SK-N-SH treated with all-trans-retinoic acid at 6 μM for 48 hours (cell line): ENCODE data around the gene SLC25A30.

Experiments used
- ATAC-seq: fragments of 200-7000 bp; cut with Tn5 transposase; 3 replicates; pipeline ENCODE4 v1.9.1; 2020; ENCODE audit warnings: mild to moderate bottlenecking, moderate library complexity
- ARNTL ChIP-seq: fragments of 450-650 bp; formaldehyde crosslinking; IDR thresholded peaks from 2 replicates; pipeline ENCODE4 v1.5.0; 2020; ENCODE audit warnings: low read depth, mild to moderate bottlenecking, moderate library complexity, borderline replicate concordance
- BACH2 ChIP-seq: fragments of 250-450 bp; sonication (Bioruptor Pico); IDR thresholded peaks from 2 replicates; pipeline ENCODE4 v1.9.0; 2021; ENCODE audit warnings: mild to moderate bottlenecking, borderline replicate concordance
- CREB5 ChIP-seq: fragments of 250-450 bp; sonication (Bioruptor Pico); IDR thresholded peaks from 2 replicates; pipeline ENCODE4 v1.5.1; 2020; ENCODE audit warnings: low read depth, mild to moderate bottlenecking, moderate library complexity
- CSDC2 ChIP-seq: fragments of 250-450 bp; sonication (Bioruptor Pico); IDR thresholded peaks from 2 replicates; pipeline ENCODE4 v1.5.0; 2020; ENCODE audit warnings: mild to moderate bottlenecking, moderate library complexity
- ESRRG ChIP-seq: fragments of 250-450 bp; sonication (Bioruptor Pico); IDR thresholded peaks from 2 replicates; pipeline ENCODE4 v1.6.1; 2021; ENCODE audit warnings: mild to moderate bottlenecking
- GLIS3 ChIP-seq: fragments of 250-450 bp; sonication (Bioruptor Pico); IDR thresholded peaks from 2 replicates; pipeline ENCODE4 v1.5.0; 2020; ENCODE audit warnings: mild to moderate bottlenecking, moderate library complexity
- ISL1 ChIP-seq: fragments of 250-450 bp; sonication (Bioruptor Pico); IDR thresholded peaks from 2 replicates; pipeline ENCODE4 v2.1.2; 2022; ENCODE audit warnings: mild to moderate bottlenecking, moderate library complexity
- OSR1 ChIP-seq: fragments of 250-450 bp; sonication (Bioruptor Pico); IDR thresholded peaks from 2 replicates; pipeline ENCODE4 v1.8.0; 2022; ENCODE audit warnings: moderate library complexity, mild to moderate bottlenecking, inconsistent platforms
- POU6F1 ChIP-seq: fragments of 250-450 bp; sonication (Bioruptor Pico); IDR thresholded peaks from 2 replicates; pipeline ENCODE4 v1.8.0; 2021; ENCODE audit warnings: low read depth, mild to moderate bottlenecking, moderate library complexity, borderline replicate concordance
- PPARA ChIP-seq: fragments of 250-450 bp; sonication (Bioruptor Pico); IDR thresholded peaks from 2 replicates; pipeline ENCODE4 v1.5.0; 2020; ENCODE audit warnings: mild to moderate bottlenecking, borderline replicate concordance
- RARB ChIP-seq: fragments of 250-450 bp; sonication (Bioruptor Pico); IDR thresholded peaks from 2 replicates; pipeline ENCODE4 v1.8.0; 2021; ENCODE audit warnings: mild to moderate bottlenecking, moderate library complexity
- SNAI2 ChIP-seq: fragments of 250-450 bp; sonication (Bioruptor Pico); IDR thresholded peaks from 2 replicates; pipeline ENCODE4 v1.5.0; 2020; ENCODE audit warnings: mild to moderate bottlenecking, moderate library complexity
- TCF4 ChIP-seq: fragments of 250-450 bp; sonication (Bioruptor Pico); IDR thresholded peaks from 2 replicates; pipeline ENCODE4 v1.8.0; 2021; ENCODE audit warnings: mild to moderate bottlenecking, moderate library complexity, borderline replicate concordance
- TOX ChIP-seq: fragments of 250-450 bp; sonication (Bioruptor Pico); IDR thresholded peaks from 2 replicates; pipeline ENCODE4 v1.8.0; 2021; ENCODE audit warnings: mild to moderate bottlenecking, moderate library complexity, borderline replicate concordance
- TSHZ2 ChIP-seq: fragments of 250-450 bp; sonication (Bioruptor Pico); IDR thresholded peaks from 2 replicates; pipeline ENCODE4 v1.5.0; 2020; ENCODE audit warnings: mild to moderate bottlenecking, moderate library complexity
- ZC3H10 ChIP-seq: fragments of 250-450 bp; sonication (Bioruptor Pico); IDR thresholded peaks from 2 replicates; pipeline ENCODE4 v1.5.1; 2021; ENCODE audit warnings: mild to moderate bottlenecking, moderate library complexity
- ZFP3 ChIP-seq: fragments of 250-450 bp; sonication (Bioruptor Pico); IDR thresholded peaks from 2 replicates; pipeline ENCODE4 v1.5.0; 2020; ENCODE audit warnings: mild to moderate bottlenecking, moderate library complexity
- ZFP30 ChIP-seq: fragments of 450-650 bp; formaldehyde crosslinking; IDR thresholded peaks from 2 replicates; pipeline ENCODE4 v1.5.0; 2022; ENCODE audit warnings: mild to moderate bottlenecking, moderate library complexity
- ZNF565 ChIP-seq: fragments of 450-650 bp; formaldehyde crosslinking; conservative IDR thresholded peaks from 2 replicates; pipeline ENCODE4 v1.5.0; 2020; ENCODE audit warnings: low read depth, mild to moderate bottlenecking, moderate library complexity
- ZNF70 ChIP-seq: fragments of 450-650 bp; formaldehyde crosslinking; IDR thresholded peaks from 2 replicates; pipeline ENCODE4 v1.5.0; 2020; ENCODE audit warnings: mild to moderate bottlenecking, moderate library complexity
- ZNF8 ChIP-seq: fragments of 450-650 bp; formaldehyde crosslinking; IDR thresholded peaks from 2 replicates; pipeline ENCODE4 v1.5.0; 2020; ENCODE audit warnings: mild to moderate bottlenecking, moderate library complexity
- TF ChIP-seq, protein P1 (sequence below): fragments of 250-450 bp; sonication (Bioruptor Pico); IDR thresholded peaks from 2 replicates; pipeline ENCODE4 v1.8.0; 2020; ENCODE audit warnings: mild to moderate bottlenecking, moderate library complexity, borderline replicate concordance
- TF ChIP-seq, protein P2 (sequence below): fragments of 250-450 bp; sonication (Bioruptor Pico); IDR thresholded peaks from 2 replicates; pipeline ENCODE4 v1.5.1; 2021; ENCODE audit warnings: mild to moderate bottlenecking, moderate library complexity

SLC25A30 gene

GRCh38 chr13:45454204-45454603 lies 36.0 kb upstream of the SLC25A30 start:
- TF ChIP-seq PPARA (CRISPR knock-in tag) (no peak), OSR1 (no peak), CSDC2 (CRISPR knock-in tag) (no peak), CREB5 (CRISPR knock-in tag) (no peak), ESRRG (CRISPR knock-in tag) (no peak), TOX (no peak), RARB (CRISPR knock-in tag) (no peak), POU6F1 (CRISPR knock-in tag) (no peak), TCF4 (CRISPR knock-in tag) (no peak), TSHZ2 (CRISPR knock-in tag) (no peak), ZC3H10 (CRISPR knock-in tag) (no peak), SNAI2 (CRISPR knock-in tag) (no peak), ZFP30 (CRISPR knock-in tag) (no peak), ISL1 (no peak), ARNTL (CRISPR knock-in tag) (no peak), GLIS3 (CRISPR knock-in tag) (no peak), ZFP3 (CRISPR knock-in tag) (no peak), ZNF565 (CRISPR knock-in tag) (no peak)
- TF ChIP-seq, protein P1, sequence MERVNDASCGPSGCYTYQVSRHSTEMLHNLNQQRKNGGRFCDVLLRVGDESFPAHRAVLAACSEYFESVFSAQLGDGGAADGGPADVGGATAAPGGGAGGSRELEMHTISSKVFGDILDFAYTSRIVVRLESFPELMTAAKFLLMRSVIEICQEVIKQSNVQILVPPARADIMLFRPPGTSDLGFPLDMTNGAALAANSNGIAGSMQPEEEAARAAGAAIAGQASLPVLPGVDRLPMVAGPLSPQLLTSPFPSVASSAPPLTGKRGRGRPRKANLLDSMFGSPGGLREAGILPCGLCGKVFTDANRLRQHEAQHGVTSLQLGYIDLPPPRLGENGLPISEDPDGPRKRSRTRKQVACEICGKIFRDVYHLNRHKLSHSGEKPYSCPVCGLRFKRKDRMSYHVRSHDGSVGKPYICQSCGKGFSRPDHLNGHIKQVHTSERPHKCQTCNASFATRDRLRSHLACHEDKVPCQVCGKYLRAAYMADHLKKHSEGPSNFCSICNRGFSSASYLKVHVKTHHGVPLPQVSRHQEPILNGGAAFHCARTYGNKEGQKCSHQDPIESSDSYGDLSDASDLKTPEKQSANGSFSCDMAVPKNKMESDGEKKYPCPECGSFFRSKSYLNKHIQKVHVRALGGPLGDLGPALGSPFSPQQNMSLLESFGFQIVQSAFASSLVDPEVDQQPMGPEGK (CRISPR knock-in tag) = no peak
- TF ChIP-seq, protein P2, sequence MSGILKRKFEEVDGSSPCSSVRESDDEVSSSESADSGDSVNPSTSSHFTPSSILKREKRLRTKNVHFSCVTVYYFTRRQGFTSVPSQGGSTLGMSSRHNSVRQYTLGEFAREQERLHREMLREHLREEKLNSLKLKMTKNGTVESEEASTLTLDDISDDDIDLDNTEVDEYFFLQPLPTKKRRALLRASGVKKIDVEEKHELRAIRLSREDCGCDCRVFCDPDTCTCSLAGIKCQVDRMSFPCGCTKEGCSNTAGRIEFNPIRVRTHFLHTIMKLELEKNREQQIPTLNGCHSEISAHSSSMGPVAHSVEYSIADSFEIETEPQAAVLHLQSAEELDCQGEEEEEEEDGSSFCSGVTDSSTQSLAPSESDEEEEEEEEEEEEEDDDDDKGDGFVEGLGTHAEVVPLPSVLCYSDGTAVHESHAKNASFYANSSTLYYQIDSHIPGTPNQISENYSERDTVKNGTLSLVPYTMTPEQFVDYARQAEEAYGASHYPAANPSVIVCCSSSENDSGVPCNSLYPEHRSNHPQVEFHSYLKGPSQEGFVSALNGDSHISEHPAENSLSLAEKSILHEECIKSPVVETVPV (CRISPR knock-in tag) = no peak
- TF ChIP-seq, all 23 proteins: peak for 0
- no peak for ATAC-seq

- no peak for ATAC-seq
- TF ChIP-seq PPARA (CRISPR knock-in tag) (no peak), ZNF565 (CRISPR knock-in tag) (no peak), SNAI2 (CRISPR knock-in tag) (no peak), ZFP3 (CRISPR knock-in tag) (no peak), ZNF8 (CRISPR knock-in tag) (no peak), ZNF70 (CRISPR knock-in tag) (no peak), CREB5 (CRISPR knock-in tag) (no peak), GLIS3 (CRISPR knock-in tag) (no peak), OSR1 (no peak), ZC3H10 (CRISPR knock-in tag) (no peak), ESRRG (CRISPR knock-in tag) (no peak), CSDC2 (CRISPR knock-in tag) (no peak), BACH2 (CRISPR knock-in tag) (no peak)
- TF ChIP-seq, protein P1 (CRISPR knock-in tag) = no peak
- TF ChIP-seq, protein P2 (CRISPR knock-in tag) = no peak
Observed at GRCh38 chr13:45451282-45451681, 33.1 kb upstream of the SLC25A30 start.
